Breast epithelium (tissue), 3 donors: ENCODE measurements around the gene MRPS17.

Experiments used
- CTCF ChIP-seq, 3 donors: fragments of 450-650 bp; IDR thresholded peaks; one replicate each; pipeline ENCODE4 v1.5.1; 2016 to 2017; ENCODE audit warnings: antibody characterized with exemption in 3 of 3, mild to moderate bottlenecking in 3 of 3, moderate library complexity in 3 of 3
- POLR2AphosphoS5 ChIP-seq, 3 donors: sonication (generic); formaldehyde crosslinking; IDR thresholded peaks; one replicate each; pipeline ENCODE4 v1.6.1; 2017; ENCODE audit warnings: antibody characterized with exemption in 3 of 3

- no peak for TF ChIP-seq POLR2AphosphoS5 (IDR thresholded peaks at IDR 0.05)
- no peak for TF ChIP-seq CTCF (IDR thresholded peaks at IDR 0.05)
These were observed 17.7 kb downstream of the MRPS17 start for GRCh38 chr7:55969391-55969790.
